ENCODE results near the gene CNTNAP2. TPM values are rescaled to one million over a fixed set of nuclear protein-coding genes. Genes with fewer than 3 reads are reported as not detected.

The CNTNAP2 gene
- total and polyA plus RNA-seq, 2 of the 4 experiments (the other 2 are of a cell fraction) = not detected

- no peak for ATAC-seq (ENCODE audit: low read depth)
- no peak overlapping the region for H3K56ac ChIP-seq (ENCODE audit: extremely low read depth, insufficient read depth, low read length)
- H3K4me3 ChIP-seq (ENCODE audit: insufficient read depth, low read depth, low read length) = no peak overlapping the region
- no peak for TF ChIP-seq MAZ (IDR thresholded peaks at IDR 0.05; ENCODE audit: borderline replicate concordance, low read depth, low read length)
- no peak for TF ChIP-seq POLR2A (IDR thresholded peaks at IDR 0.05; ENCODE audit: low read depth, low read length)
- no peak for TF ChIP-seq MAFK (IDR thresholded peaks at IDR 0.05; ENCODE audit: low read depth, low read length)
- TF ChIP-seq, protein P1, sequence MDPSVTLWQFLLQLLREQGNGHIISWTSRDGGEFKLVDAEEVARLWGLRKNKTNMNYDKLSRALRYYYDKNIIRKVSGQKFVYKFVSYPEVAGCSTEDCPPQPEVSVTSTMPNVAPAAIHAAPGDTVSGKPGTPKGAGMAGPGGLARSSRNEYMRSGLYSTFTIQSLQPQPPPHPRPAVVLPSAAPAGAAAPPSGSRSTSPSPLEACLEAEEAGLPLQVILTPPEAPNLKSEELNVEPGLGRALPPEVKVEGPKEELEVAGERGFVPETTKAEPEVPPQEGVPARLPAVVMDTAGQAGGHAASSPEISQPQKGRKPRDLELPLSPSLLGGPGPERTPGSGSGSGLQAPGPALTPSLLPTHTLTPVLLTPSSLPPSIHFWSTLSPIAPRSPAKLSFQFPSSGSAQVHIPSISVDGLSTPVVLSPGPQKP (IDR thresholded peaks at IDR 0.05; ENCODE audit: borderline replicate concordance, low read depth, low read length) = no peak
- no peak for TF ChIP-seq CEBPB (IDR thresholded peaks at IDR 0.05; ENCODE audit: low read depth, low read length)
- TF ChIP-seq, protein P2, sequence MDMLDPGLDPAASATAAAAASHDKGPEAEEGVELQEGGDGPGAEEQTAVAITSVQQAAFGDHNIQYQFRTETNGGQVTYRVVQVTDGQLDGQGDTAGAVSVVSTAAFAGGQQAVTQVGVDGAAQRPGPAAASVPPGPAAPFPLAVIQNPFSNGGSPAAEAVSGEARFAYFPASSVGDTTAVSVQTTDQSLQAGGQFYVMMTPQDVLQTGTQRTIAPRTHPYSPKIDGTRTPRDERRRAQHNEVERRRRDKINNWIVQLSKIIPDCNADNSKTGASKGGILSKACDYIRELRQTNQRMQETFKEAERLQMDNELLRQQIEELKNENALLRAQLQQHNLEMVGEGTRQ (IDR thresholded peaks at IDR 0.05; ENCODE audit: low read depth, low read length) = no peak
- no peak for TF ChIP-seq RAD21 (IDR thresholded peaks at IDR 0.05; ENCODE audit: low read length)
- TF ChIP-seq MXI1 (IDR thresholded peaks at IDR 0.05; ENCODE audit: borderline replicate concordance, low read depth, low read length) = no peak
- TF ChIP-seq CTCF (conservative IDR thresholded peaks at IDR 0.05; ENCODE audit: low read depth, low read length) = no peak
- no peak for TF ChIP-seq CHD1 (IDR thresholded peaks at IDR 0.05; ENCODE audit: low read depth, low read length)
- TF ChIP-seq FOS (IDR thresholded peaks at IDR 0.05; ENCODE audit: low read depth, low read length) = no peak
- no peak for TF ChIP-seq RCOR1 (IDR thresholded peaks at IDR 0.05; ENCODE audit: insufficient replicate concordance, low read length)
- TF ChIP-seq SMC3 (IDR thresholded peaks at IDR 0.05; ENCODE audit: low read depth, low read length) = no peak
- no peak for TF ChIP-seq BHLHE40 (IDR thresholded peaks at IDR 0.05; ENCODE audit: low read depth, low read length)
- TF ChIP-seq RFX5 (IDR thresholded peaks at IDR 0.05; ENCODE audit: low read depth, low read length) = no peak
- no peak for TF ChIP-seq NFE2L2 (IDR thresholded peaks at IDR 0.05; ENCODE audit: low read depth, low read length)
- no peak overlapping the region for H3K23ac ChIP-seq (ENCODE audit: low read depth, low read length)
- no peak overlapping the region for H2AFZ ChIP-seq (replicated peaks; ENCODE audit: low read length, poor library complexity)
- H2BK20ac ChIP-seq (ENCODE audit: low read depth, low read length) = no peak overlapping the region
- dilution Hi-C loops (cut with HindIII; ENCODE audit: low sequenced_read_pairs, unreplicated experiment) = no loop called here
- H4K8ac ChIP-seq (ENCODE audit: low read depth in 2 of 2, low read length in 2 of 2) = no peak overlapping the region
- H4K91ac ChIP-seq (ENCODE audit: insufficient read depth, low read depth, low read length) = no peak overlapping the region
- ChIA-PET POLR2A (ENCODE audit: unreplicated experiment) (no interaction called here), CTCF (no interaction called here)
- H2AK5ac ChIP-seq (ENCODE audit: low read depth, low read length) = no peak overlapping the region
- H3K79me1 ChIP-seq (ENCODE audit: low read depth in 1 of 2, low read length in 2 of 2) = no peaks in the 10 kb centered on the region
- H2BK5ac ChIP-seq (ENCODE audit: low read depth, low read length, poor library complexity, severe bottlenecking) = no peak overlapping the region
- H4K5ac ChIP-seq (ENCODE audit: low read depth, low read length) = no peak overlapping the region
- H3K27ac ChIP-seq (ENCODE audit: insufficient read depth, low read length) = no peak overlapping the region
- no peak for DNase-seq
- H3K9ac ChIP-seq (ENCODE audit: low read depth, low read length) = no peak overlapping the region
- no peak overlapping the region for H2BK15ac ChIP-seq (ENCODE audit: low read depth, low read length)
- no peak overlapping the region for H3K4ac ChIP-seq (ENCODE audit: low read depth, low read length)
- H3K4me1 ChIP-seq (ENCODE audit: control insufficient read depth, insufficient read depth, low read length) = no peaks in the 10 kb centered on the region
- in situ Hi-C loops (cut with MboI; ENCODE audit: low sequenced_read_pairs) = no loop called here
- no peak overlapping the region for H2AK9ac ChIP-seq (replicated peaks; ENCODE audit: low read depth, low read length, poor library complexity)
- H4K20me1 ChIP-seq (ENCODE audit: insufficient read depth, low read length) = no peaks in the 10 kb centered on the region
- no peak overlapping the region for H3K18ac ChIP-seq (ENCODE audit: low read depth, low read length)
- H3K27me3 ChIP-seq (ENCODE audit: control insufficient read depth, insufficient read depth, low read length) = no peaks in the 10 kb centered on the region
- no peaks in the 10 kb centered on the region for H3K9me1 ChIP-seq (ENCODE audit: insufficient read depth, low read length)
- intact Hi-C loops (cut with micrococcal nuclease) = no loop called here
- H3K14ac ChIP-seq (replicated peaks; ENCODE audit: low read depth, low read length) = no peak overlapping the region
- H3K9me3 ChIP-seq (ENCODE audit: control insufficient read depth, insufficient read depth, low read length) = peaks cover 6% of the 10 kb centered on the region
- no peak overlapping the region for H2BK120ac ChIP-seq (ENCODE audit: low read depth, low read length)
- BruUV-seq (replicated peaks) = no TSS peak
- no peaks in the 10 kb centered on the region for H3K36me3 ChIP-seq (ENCODE audit: control insufficient read depth, insufficient read depth, low read length)
- H3K4me2 ChIP-seq (ENCODE audit: low read depth, low read length) = no peak overlapping the region
These were observed 839.7 kb downstream of the CNTNAP2 start for GRCh38 chr7:146956321-146956720.
